ENCODE results near the gene RHBG.

Gene RHBG

DNA sequence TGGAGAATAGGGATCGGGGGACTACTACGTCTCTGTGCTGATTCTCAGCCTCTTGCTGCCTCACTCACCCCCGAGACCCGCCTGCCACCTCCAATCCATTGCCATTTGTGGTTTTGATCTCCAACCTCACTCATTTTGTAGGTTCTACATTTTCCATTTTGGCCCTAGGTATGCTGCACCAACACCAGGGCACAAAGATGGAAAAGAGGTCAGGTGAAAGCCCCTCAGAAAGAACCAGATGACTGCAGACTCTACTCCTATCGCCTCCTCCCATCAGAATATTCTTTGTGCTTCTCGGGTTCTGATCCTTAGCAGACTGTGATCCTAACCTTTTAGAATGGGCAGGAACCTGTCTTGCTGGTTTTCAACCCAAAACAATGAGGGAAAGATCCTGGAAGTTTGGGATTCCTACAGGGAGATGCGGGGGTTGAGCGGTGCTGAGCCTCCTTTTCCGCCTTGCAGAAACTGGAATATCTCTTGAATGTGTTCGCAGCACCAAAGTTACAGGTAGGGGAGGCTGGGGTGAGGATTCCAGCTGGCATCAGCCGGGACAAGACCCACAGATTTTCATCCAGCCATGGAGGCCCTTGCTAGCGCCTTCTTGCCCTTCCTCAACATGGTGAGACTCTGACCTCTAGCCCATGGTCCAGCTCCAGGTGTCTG is 53.1 kb downstream of the RHBG start (continued):
- TF ChIP-seq POU6F1 (CRISPR knock-in tag; IDR thresholded peaks at IDR 0.05; ENCODE audit: borderline replicate concordance, low read depth): no peak
- no peak for TF ChIP-seq CSDC2 (CRISPR knock-in tag; IDR thresholded peaks at IDR 0.05)

DNA sequence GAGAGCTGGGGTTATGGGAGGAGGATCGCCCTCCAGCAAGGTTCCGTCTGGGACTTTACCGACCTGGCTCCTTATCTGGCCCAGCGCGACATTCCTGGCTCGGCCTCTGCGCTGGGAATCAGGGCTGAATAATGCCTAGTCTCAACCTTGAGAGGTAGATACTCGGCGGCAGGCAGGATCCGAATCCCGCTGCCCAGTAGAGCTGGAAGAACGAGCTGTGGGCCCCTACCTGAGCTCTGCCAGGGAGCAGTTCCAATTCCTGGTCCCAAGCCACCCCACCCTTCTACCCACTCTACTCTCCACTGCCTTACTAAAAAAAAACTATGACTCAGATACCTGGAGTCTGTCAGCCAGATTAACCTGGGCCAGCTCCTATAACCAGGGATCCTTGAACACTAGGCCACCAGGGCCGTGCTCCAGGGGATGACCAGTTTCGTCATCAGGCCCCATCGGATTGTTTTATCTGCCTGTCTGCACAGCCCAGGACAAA is 53.6 kb downstream of the RHBG start:
- no peak for TF ChIP-seq PATZ1 (CRISPR knock-in tag; IDR thresholded peaks at IDR 0.05; ENCODE audit: borderline replicate concordance)
- TF ChIP-seq, protein P1, sequence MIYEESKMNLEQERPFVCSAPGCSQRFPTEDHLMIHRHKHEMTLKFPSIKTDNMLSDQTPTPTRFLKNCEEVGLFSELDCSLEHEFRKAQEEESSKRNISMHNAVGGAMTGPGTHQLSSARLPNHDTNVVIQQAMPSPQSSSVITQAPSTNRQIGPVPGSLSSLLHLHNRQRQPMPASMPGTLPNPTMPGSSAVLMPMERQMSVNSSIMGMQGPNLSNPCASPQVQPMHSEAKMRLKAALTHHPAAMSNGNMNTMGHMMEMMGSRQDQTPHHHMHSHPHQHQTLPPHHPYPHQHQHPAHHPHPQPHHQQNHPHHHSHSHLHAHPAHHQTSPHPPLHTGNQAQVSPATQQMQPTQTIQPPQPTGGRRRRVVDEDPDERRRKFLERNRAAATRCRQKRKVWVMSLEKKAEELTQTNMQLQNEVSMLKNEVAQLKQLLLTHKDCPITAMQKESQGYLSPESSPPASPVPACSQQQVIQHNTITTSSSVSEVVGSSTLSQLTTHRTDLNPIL (CRISPR knock-in tag; IDR thresholded peaks at IDR 0.05; ENCODE audit: low read depth): no peak
- TF ChIP-seq CSDC2 (CRISPR knock-in tag; IDR thresholded peaks at IDR 0.05): no peak
- no peak for TF ChIP-seq POU6F1 (CRISPR knock-in tag; IDR thresholded peaks at IDR 0.05; ENCODE audit: borderline replicate concordance, low read depth)
- no peak for TF ChIP-seq TCF4 (CRISPR knock-in tag; IDR thresholded peaks at IDR 0.05; ENCODE audit: borderline replicate concordance)
- TF ChIP-seq OSR1 (CRISPR knock-in tag; IDR thresholded peaks at IDR 0.05): no peak
- ATAC-seq: no peak

DNA sequence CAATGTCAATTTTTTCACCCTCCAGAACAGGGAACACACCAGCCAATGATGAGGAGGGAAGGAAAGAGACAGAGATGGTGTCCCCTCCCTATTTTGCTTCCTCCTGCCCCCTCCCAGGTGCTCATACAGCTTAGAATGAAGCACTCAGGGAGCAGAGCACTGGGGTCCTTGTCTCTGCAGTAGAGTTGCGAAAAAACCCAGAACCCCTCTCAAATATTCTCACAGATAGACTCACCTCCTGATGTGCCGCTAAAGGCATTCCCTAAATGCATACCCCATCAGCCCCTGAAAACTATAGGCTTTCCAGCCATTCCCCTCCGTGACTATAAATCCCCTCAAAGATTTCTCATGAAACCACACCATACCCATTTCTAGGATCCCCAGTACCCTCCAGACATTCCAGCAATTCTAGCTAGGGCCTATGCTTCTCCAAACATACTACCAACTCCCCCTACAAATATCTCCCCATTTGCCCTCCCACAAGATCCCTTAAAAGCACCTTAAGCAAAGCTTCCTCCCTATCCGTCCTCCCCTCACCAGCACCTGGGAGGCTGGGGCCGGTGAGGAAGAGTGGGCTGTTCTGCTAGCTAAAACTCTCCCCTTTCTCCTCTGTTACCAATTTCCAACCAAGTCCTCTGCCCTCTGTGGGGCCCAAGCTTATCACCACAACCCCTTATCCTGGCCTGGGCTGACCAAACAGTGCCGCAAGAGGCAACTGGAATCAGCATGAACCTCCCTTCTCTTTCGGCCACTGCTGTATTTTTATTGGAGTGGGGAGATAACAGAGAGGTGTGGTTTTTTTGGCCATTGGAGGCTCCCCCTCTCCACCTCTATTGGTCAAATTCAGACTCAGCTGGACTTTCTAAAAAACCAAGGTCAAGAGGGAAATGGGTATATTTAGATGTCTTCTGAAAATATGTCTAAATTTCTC is 54.7 kb downstream of the RHBG start:
- no peak for TF ChIP-seq ZNF565 (CRISPR knock-in tag; conservative IDR thresholded peaks at IDR 0.05; ENCODE audit: low read depth)
- no peak for TF ChIP-seq TSHZ2 (CRISPR knock-in tag; IDR thresholded peaks at IDR 0.05)
- no peak for TF ChIP-seq POU6F1 (CRISPR knock-in tag; IDR thresholded peaks at IDR 0.05; ENCODE audit: borderline replicate concordance, low read depth)
- no peak for TF ChIP-seq GLIS3 (CRISPR knock-in tag; IDR thresholded peaks at IDR 0.05)
- TF ChIP-seq TOX (CRISPR knock-in tag; IDR thresholded peaks at IDR 0.05; ENCODE audit: borderline replicate concordance): no peak
- TF ChIP-seq ZNF8 (CRISPR knock-in tag; IDR thresholded peaks at IDR 0.05): no peak
- no peak for TF ChIP-seq ARNTL (CRISPR knock-in tag; IDR thresholded peaks at IDR 0.05; ENCODE audit: borderline replicate concordance, low read depth)
- no peak for TF ChIP-seq ISL1 (CRISPR knock-in tag; IDR thresholded peaks at IDR 0.05)
- TF ChIP-seq, protein P2, sequence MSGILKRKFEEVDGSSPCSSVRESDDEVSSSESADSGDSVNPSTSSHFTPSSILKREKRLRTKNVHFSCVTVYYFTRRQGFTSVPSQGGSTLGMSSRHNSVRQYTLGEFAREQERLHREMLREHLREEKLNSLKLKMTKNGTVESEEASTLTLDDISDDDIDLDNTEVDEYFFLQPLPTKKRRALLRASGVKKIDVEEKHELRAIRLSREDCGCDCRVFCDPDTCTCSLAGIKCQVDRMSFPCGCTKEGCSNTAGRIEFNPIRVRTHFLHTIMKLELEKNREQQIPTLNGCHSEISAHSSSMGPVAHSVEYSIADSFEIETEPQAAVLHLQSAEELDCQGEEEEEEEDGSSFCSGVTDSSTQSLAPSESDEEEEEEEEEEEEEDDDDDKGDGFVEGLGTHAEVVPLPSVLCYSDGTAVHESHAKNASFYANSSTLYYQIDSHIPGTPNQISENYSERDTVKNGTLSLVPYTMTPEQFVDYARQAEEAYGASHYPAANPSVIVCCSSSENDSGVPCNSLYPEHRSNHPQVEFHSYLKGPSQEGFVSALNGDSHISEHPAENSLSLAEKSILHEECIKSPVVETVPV (CRISPR knock-in tag; IDR thresholded peaks at IDR 0.05): no peak
- no peak for TF ChIP-seq TCF4 (CRISPR knock-in tag; IDR thresholded peaks at IDR 0.05; ENCODE audit: borderline replicate concordance)
- TF ChIP-seq, protein P1 (CRISPR knock-in tag; IDR thresholded peaks at IDR 0.05; ENCODE audit: low read depth): no peak
- no peak for TF ChIP-seq CSDC2 (CRISPR knock-in tag; IDR thresholded peaks at IDR 0.05)
- TF ChIP-seq BACH2 (CRISPR knock-in tag; IDR thresholded peaks at IDR 0.05; ENCODE audit: borderline replicate concordance): no peak
- no peak for TF ChIP-seq OSR1 (CRISPR knock-in tag; IDR thresholded peaks at IDR 0.05)
- no peak for TF ChIP-seq ZFP30 (CRISPR knock-in tag; IDR thresholded peaks at IDR 0.05)
- no peak for TF ChIP-seq RARB (CRISPR knock-in tag; IDR thresholded peaks at IDR 0.05)
- no peak for TF ChIP-seq ZFP3 (CRISPR knock-in tag; IDR thresholded peaks at IDR 0.05)
- no peak for TF ChIP-seq PPARA (CRISPR knock-in tag; IDR thresholded peaks at IDR 0.05; ENCODE audit: borderline replicate concordance)
- ATAC-seq: no peak

All from SK-N-SH treated with all-trans-retinoic acid at 6 μM for 48 hours (cell line).